GM23338 (cell line): Measurements from ENCODE around the gene MUS81. TPM values are rescaled to one million over a fixed set of nuclear protein-coding genes. Genes with fewer than 3 reads are reported as not detected.

Experiments
- ATAC-seq: fragments of 200-7000 bp; cut with Tn5 transposase; 3 replicates; pipeline ENCODE4 v1.9.1; 2020
- DNase-seq: peaks from one replicate; pipeline ENCODE4 v3.0.0-alpha.2; 2015; ENCODE audit warnings: low spot score
- H2AFZ ChIP-seq: fragments of 200-600 bp; sonication (generic); 2 replicates; pipeline ENCODE4 v1.8.0; 2016; ENCODE audit warnings: antibody characterized with exemption, mild to moderate bottlenecking, moderate library complexity
- H3F3A ChIP-seq: fragments of 200-600 bp; sonication (generic); replicated peaks from 2 replicates; pipeline ENCODE4 v1.8.0; 2017; ENCODE audit warnings: antibody characterized with exemption, mixed run types, low read depth
- H3K27ac ChIP-seq: fragments of 200-600 bp; sonication (generic); 2 replicates; pipeline ENCODE4 v1.6.1; 2016; ENCODE audit warnings: low read depth
- H3K27me3 ChIP-seq: fragments of 200-600 bp; sonication (generic); 2 replicates; pipeline ENCODE4 v1.8.0; 2016; ENCODE audit warnings: mild to moderate bottlenecking, mixed run types, moderate library complexity; ENCODE audit not compliant: insufficient read depth
- H3K36me3 ChIP-seq: fragments of 200-600 bp; sonication (generic); 2 replicates; pipeline ENCODE4 v1.8.0; 2016; ENCODE audit warnings: mild to moderate bottlenecking; ENCODE audit not compliant: insufficient read depth
- H3K4me1 ChIP-seq: fragments of 200-600 bp; sonication (generic); 2 replicates; pipeline ENCODE4 v1.8.0; 2016; ENCODE audit warnings: mild to moderate bottlenecking, moderate library complexity; ENCODE audit not compliant: insufficient read depth
- H3K4me2 ChIP-seq: fragments of 200-600 bp; sonication (generic); 2 replicates; pipeline ENCODE4 v1.7.1; 2017; ENCODE audit warnings: mixed run types
- H3K4me3 ChIP-seq: fragments of 200-600 bp; sonication (generic); 2 replicates; pipeline ENCODE4 v1.6.1; 2016; ENCODE audit warnings: mixed run types
- H3K79me2 ChIP-seq: fragments of 200-600 bp; sonication (generic); replicated peaks from 2 replicates; pipeline ENCODE4 v1.8.0; 2017; ENCODE audit warnings: mild to moderate bottlenecking; ENCODE audit not compliant: insufficient read depth
- H3K9me2 ChIP-seq: fragments of 200-600 bp; sonication (generic); 2 replicates; pipeline ENCODE4 v1.8.0; 2017; ENCODE audit not compliant: insufficient read depth
- H4K20me1 ChIP-seq: fragments of 200-600 bp; sonication (generic); replicated peaks from 2 replicates; pipeline ENCODE4 v1.8.0; 2017; ENCODE audit warnings: mild to moderate bottlenecking; ENCODE audit not compliant: insufficient read depth
- H3K27ac Mint-ChIP-seq: 2 replicates; pipeline ENCODE4 v1.8.0; 2020; ENCODE audit warnings: inconsistent platforms, mild to moderate bottlenecking, moderate library complexity, mixed read lengths
- H3K27me3 Mint-ChIP-seq: 3 replicates; pipeline ENCODE4 v1.8.0; 2022; ENCODE audit warnings: low read depth, mild to moderate bottlenecking, moderate library complexity, mixed read lengths, inconsistent platforms; ENCODE audit not compliant: insufficient read depth, poor library complexity
- H3K36me3 Mint-ChIP-seq: 3 replicates; pipeline ENCODE4 v1.8.0; 2021; ENCODE audit warnings: low read depth, mild to moderate bottlenecking, inconsistent platforms, moderate library complexity, mixed read lengths
- H3K4me1 Mint-ChIP-seq: 3 replicates; pipeline ENCODE4 v1.8.0; 2020; ENCODE audit warnings: mild to moderate bottlenecking, inconsistent platforms, mixed read lengths
- H3K4me3 Mint-ChIP-seq: 3 replicates; pipeline ENCODE4 v1.8.0; 2021; ENCODE audit warnings: moderate library complexity, mild to moderate bottlenecking, inconsistent platforms, mixed read lengths
- H3K9me3 Mint-ChIP-seq: 3 replicates; pipeline ENCODE4 v1.8.0; 2020; ENCODE audit warnings: moderate library complexity, mild to moderate bottlenecking, inconsistent platforms, mixed read lengths
- CREB1 ChIP-seq: fragments of 250-450 bp; sonication (Bioruptor Pico); IDR thresholded peaks from 2 replicates; pipeline ENCODE4 v1.5.0; 2020; ENCODE audit warnings: low read depth, mild to moderate bottlenecking, moderate library complexity
- CTCF ChIP-seq, 2 experiments: fragments of 200-600 bp in 1 of 2; sonication (generic) in 1 of 2; conservative IDR thresholded peaks; 2 replicates each; pipeline versions ENCODE4 v1.5.1 to v1.6.1; 2016 to 2017; ENCODE audit warnings: antibody characterized with exemption in 2 of 2, low read depth in 2 of 2, mild to moderate bottlenecking in 2 of 2, moderate library complexity in 1 of 2
- ETS1 ChIP-seq: IDR thresholded peaks from 2 replicates; pipeline ENCODE4 v1.6.1; 2016; ENCODE audit warnings: antibody characterized with exemption
- JUNB ChIP-seq: IDR thresholded peaks from one replicate; pipeline ENCODE4 v1.6.1; 2016; ENCODE audit warnings: antibody characterized with exemption; ENCODE audit not compliant: unreplicated experiment
- POLR2AphosphoS5 ChIP-seq: IDR thresholded peaks from 2 replicates; pipeline ENCODE4 v1.6.1; 2016; ENCODE audit warnings: antibody characterized with exemption, low read depth
- REST ChIP-seq: IDR thresholded peaks from one replicate; pipeline ENCODE4 v1.6.1; 2018; ENCODE audit warnings: antibody characterized with exemption; ENCODE audit not compliant: unreplicated experiment
- ZNF462 ChIP-seq: fragments of 250-450 bp; sonication (Bioruptor Pico); IDR thresholded peaks from 2 replicates; pipeline ENCODE4 v1.5.0; 2020; ENCODE audit warnings: mild to moderate bottlenecking, moderate library complexity
- polyA plus RNA-seq: library from polyadenylated mRNA; unstranded; fragments of >200 nt; fragmentation: Nextera tagmentation; extraction: Ambion mirVana; gene quantifications from 2 replicates; pipeline ENCODE4 v1.2.1, GENCODE V29; 2016
- total RNA-seq: library from RNA; depleted of rRNA; stranded (reverse); fragments of >200 nt; shearing (Covaris generic); gene quantifications from 2 replicates; pipeline ENCODE4 v1.2.3, GENCODE V29; 2014

Gene MUS81
- total and polyA plus RNA-seq, 2 experiments from 2014 or later: 38.5 to 48.6 TPM

- Histone ChIP-seq H3K79me2 (no peaks in the 10 kb centered on the region), H3F3A (0 out of 2 replicates have a peak, but pooled peaks cover 4% of the 10 kb centered on the region), H3K4me3 (peak overlapping the region; percentile 71), H3K27ac (no peak overlapping the region), H3K27me3 (peaks cover 12% of the 10 kb centered on the region), H4K20me1 (no peaks in the 10 kb centered on the region), H3K9me2 (no peaks in the 10 kb centered on the region), H3K4me2 (peak overlapping the region; percentile 93), H2AFZ (peak overlapping the region; percentile 95), H3K36me3 (no peaks in the 10 kb centered on the region), H3K4me1 (no peaks in the 10 kb centered on the region; the same call in 1 of the 2 replicates)
- peak; percentile 85 for ATAC-seq
- Mint-ChIP-seq H3K9me3 (no peaks in the 10 kb centered on the region), H3K36me3 (no peaks in the 10 kb centered on the region; the same call in 1 of the 3 replicates), H3K4me1 (peaks cover 5% of the 10 kb centered on the region; the same call in 1 of the 3 replicates), H3K27ac (no peak overlapping the region), H3K4me3 (peak overlapping the region; percentile 73), H3K27me3 (peaks cover 5% of the 10 kb centered on the region)
- no peak for TF ChIP-seq JUNB
- TF ChIP-seq CTCF (conservative IDR thresholded peaks at IDR 0.05; ENCODE audit: low read depth in 2 of 2): peak; percentile 74 to 99
- no peak for TF ChIP-seq ETS1
- peak; percentile 82 for TF ChIP-seq CREB1 (CRISPR knock-in tag)
- peak; percentile 27; the same call in 1 of the 2 replicates for TF ChIP-seq POLR2AphosphoS5
- peak; percentile 96 for DNase-seq
Observed at GRCh38 chr11:65817835-65818680, 42.2 kb upstream of the MUS81 start.

- DNase-seq: no peak
- Histone ChIP-seq H3K27me3 (peaks cover 12% of the 10 kb centered on the region), H3K4me1 (no peaks in the 10 kb centered on the region), H3K4me3 (no peak overlapping the region), H4K20me1 (no peaks in the 10 kb centered on the region), H2AFZ (no peak overlapping the region), H3K4me2 (no peak overlapping the region), H3K36me3 (no peaks in the 10 kb centered on the region), H3K27ac (no peak overlapping the region), H3K79me2 (no peaks in the 10 kb centered on the region), H3K9me2 (no peaks in the 10 kb centered on the region), H3F3A (0 out of 2 replicates have a peak, but pooled peaks cover 4% of the 10 kb centered on the region)
- Mint-ChIP-seq H3K4me3 (no peak overlapping the region), H3K9me3 (no peaks in the 10 kb centered on the region), H3K27ac (no peak overlapping the region), H3K4me1 (peaks cover 5% of the 10 kb centered on the region; the same call in 1 of the 3 replicates), H3K27me3 (peaks cover 8% of the 10 kb centered on the region), H3K36me3 (no peaks in the 10 kb centered on the region; the same call in 1 of the 3 replicates)
- no peak for ATAC-seq
- no peak for TF ChIP-seq ZNF462 (CRISPR knock-in tag)
- no peak for TF ChIP-seq REST
- TF ChIP-seq JUNB: no peak
Observed at GRCh38 chr11:65821107-65821506, 39.1 kb upstream of the MUS81 start.
